MM.1S (cell line): ENCODE results near the gene ZNG1A.
"Not testable (repeated sequence)": the region's sequence is repeated elsewhere in the genome, so short reads cannot be mapped to it uniquely, and the experiment has no call there.

ENCODE experiments used
- DNase-seq: peaks from one replicate; pipeline ENCODE4 v3.0.0-alpha.2; 2015
- H2AFZ ChIP-seq: fragments of 300-600 bp; sonication (generic); 2 replicates; pipeline ENCODE4 v1.6.0; 2016; ENCODE audit warnings: antibody characterized with exemption, low read length
- H3F3A ChIP-seq: fragments of 300-600 bp; sonication (generic); 2 replicates; pipeline ENCODE4 v1.6.1; 2016; ENCODE audit warnings: mild to moderate bottlenecking, antibody characterized with exemption, low read length, moderate library complexity, mixed read lengths; ENCODE audit not compliant: insufficient read depth
- H3K27ac ChIP-seq: fragments of 300-600 bp; sonication (generic); 2 replicates; pipeline ENCODE4 v1.5.1; 2016; ENCODE audit warnings: mild to moderate bottlenecking, low read length
- H3K27me3 ChIP-seq: fragments of 300-600 bp; sonication (generic); replicated peaks from 2 replicates; pipeline ENCODE4 v1.6.0; 2016; ENCODE audit warnings: low read length; ENCODE audit not compliant: insufficient read depth
- H3K36me3 ChIP-seq: fragments of 300-600 bp; sonication (generic); replicated peaks from 2 replicates; pipeline ENCODE4 v1.6.1; 2016; ENCODE audit warnings: mild to moderate bottlenecking, low read length, mixed read lengths; ENCODE audit not compliant: insufficient read depth
- H3K4me1 ChIP-seq: fragments of 300-600 bp; sonication (generic); 2 replicates; pipeline ENCODE4 v1.6.1; 2016; ENCODE audit warnings: low read length, mixed read lengths
- H3K4me2 ChIP-seq: fragments of 300-600 bp; sonication (generic); 2 replicates; pipeline ENCODE4 v1.6.0; 2016; ENCODE audit warnings: low read depth, low read length
- H3K4me3 ChIP-seq: fragments of 300-600 bp; sonication (generic); 2 replicates; pipeline ENCODE4 v1.5.1; 2016; ENCODE audit warnings: low read length, mixed read lengths
- H3K79me2 ChIP-seq: fragments of 300-600 bp; sonication (generic); 2 replicates; pipeline ENCODE4 v1.6.1; 2016; ENCODE audit warnings: mixed run types, low read length, mixed read lengths
- H3K9ac ChIP-seq: fragments of 300-600 bp; sonication (generic); 2 replicates; pipeline ENCODE4 v1.6.1; 2016; ENCODE audit warnings: low read length, mixed read lengths
- H3K9me2 ChIP-seq: fragments of 300-600 bp; sonication (generic); replicated peaks from 2 replicates; pipeline ENCODE4 v1.6.1; 2016; ENCODE audit warnings: mild to moderate bottlenecking, low read length, mixed read lengths; ENCODE audit not compliant: insufficient read depth
- H3K9me3 ChIP-seq: fragments of 300-600 bp; sonication (generic); replicated peaks from 2 replicates; pipeline ENCODE4 v1.6.1; 2016; ENCODE audit warnings: mild to moderate bottlenecking, low read length, mixed read lengths; ENCODE audit not compliant: insufficient read depth
- H4K20me1 ChIP-seq: fragments of 300-600 bp; sonication (generic); 2 replicates; pipeline ENCODE4 v1.6.1; 2016; ENCODE audit warnings: mild to moderate bottlenecking, low read length, moderate library complexity, mixed read lengths; ENCODE audit not compliant: insufficient read depth

Gene ZNG1A

GRCh38 chr9:99867-100266 lies 79.0 kb downstream of the ZNG1A start:
- H3F3A ChIP-seq, H3K4me1 ChIP-seq, H3K4me3 ChIP-seq, H3K27me3 ChIP-seq, H3K9ac ChIP-seq, H3K27ac ChIP-seq, DNase-seq, H3K79me2 ChIP-seq, H3K9me3 ChIP-seq, H3K9me2 ChIP-seq, H2AFZ ChIP-seq, H3K36me3 ChIP-seq, H3K4me2 ChIP-seq, H4K20me1 ChIP-seq: not testable (repeated sequence)

- H3K4me3 ChIP-seq, result not testable (repeated sequence)
Observed at GRCh38 chr9:98775-99174, 80.1 kb downstream of the ZNG1A start.

DNA sequence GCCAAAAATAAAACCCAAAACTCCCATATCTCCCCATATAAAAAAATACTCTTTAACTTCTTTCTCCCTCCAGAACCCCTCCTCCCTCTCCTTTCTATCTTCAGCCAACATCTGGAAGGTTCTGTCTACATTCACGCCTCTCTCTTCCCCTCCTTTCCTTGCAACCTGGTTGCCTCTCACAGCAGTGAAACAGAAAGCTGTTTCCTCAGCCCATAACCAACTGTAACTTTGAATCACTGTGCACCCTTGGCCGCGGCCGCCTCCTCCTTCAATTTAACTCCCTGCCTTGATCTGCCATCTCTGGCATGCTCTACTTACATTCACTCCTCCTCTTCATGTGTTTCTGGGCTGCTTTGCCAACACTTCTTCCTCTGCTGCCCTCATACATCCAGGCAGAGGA lies 83.9 kb downstream of the ZNG1A start:
- H3F3A ChIP-seq, H3K27ac ChIP-seq, H3K9ac ChIP-seq, H3K36me3 ChIP-seq, H3K4me3 ChIP-seq, H3K27me3 ChIP-seq, H4K20me1 ChIP-seq, H3K4me1 ChIP-seq, H3K9me3 ChIP-seq, H3K79me2 ChIP-seq, H3K4me2 ChIP-seq, H2AFZ ChIP-seq, H3K9me2 ChIP-seq, DNase-seq: not testable (repeated sequence)

More at GRCh38 chr9:98775-99174, 80.1 kb downstream of the ZNG1A start:
- not testable (repeated sequence) for H3K9me2 ChIP-seq, H3K9ac ChIP-seq, H3K79me2 ChIP-seq, H3K27ac ChIP-seq, H3F3A ChIP-seq, H3K4me1 ChIP-seq, H4K20me1 ChIP-seq, DNase-seq, H3K4me2 ChIP-seq, H3K9me3 ChIP-seq, H3K27me3 ChIP-seq, H3K36me3 ChIP-seq, H2AFZ ChIP-seq

- not testable (repeated sequence) for DNase-seq
Observed at GRCh38 chr9:94323-94722, 84.5 kb downstream of the ZNG1A start.

GRCh38 chr9:93909-94308 lies 84.9 kb downstream of the ZNG1A start:
- not testable (repeated sequence) for H3K79me2 ChIP-seq, H3K27me3 ChIP-seq, H2AFZ ChIP-seq, H3K27ac ChIP-seq, H3F3A ChIP-seq, DNase-seq, H3K9me3 ChIP-seq, H3K4me1 ChIP-seq, H3K9me2 ChIP-seq, H3K4me2 ChIP-seq, H4K20me1 ChIP-seq, H3K9ac ChIP-seq, H3K36me3 ChIP-seq, H3K4me3 ChIP-seq

More at GRCh38 chr9:94323-94722, 84.5 kb downstream of the ZNG1A start:
- not testable (repeated sequence) for H3K36me3 ChIP-seq, H3K79me2 ChIP-seq, H3K9me3 ChIP-seq, H3K27me3 ChIP-seq, H3K4me1 ChIP-seq, H3K4me2 ChIP-seq, H2AFZ ChIP-seq, H3F3A ChIP-seq, H4K20me1 ChIP-seq, H3K9ac ChIP-seq, H3K9me2 ChIP-seq, H3K27ac ChIP-seq, H3K4me3 ChIP-seq

DNA sequence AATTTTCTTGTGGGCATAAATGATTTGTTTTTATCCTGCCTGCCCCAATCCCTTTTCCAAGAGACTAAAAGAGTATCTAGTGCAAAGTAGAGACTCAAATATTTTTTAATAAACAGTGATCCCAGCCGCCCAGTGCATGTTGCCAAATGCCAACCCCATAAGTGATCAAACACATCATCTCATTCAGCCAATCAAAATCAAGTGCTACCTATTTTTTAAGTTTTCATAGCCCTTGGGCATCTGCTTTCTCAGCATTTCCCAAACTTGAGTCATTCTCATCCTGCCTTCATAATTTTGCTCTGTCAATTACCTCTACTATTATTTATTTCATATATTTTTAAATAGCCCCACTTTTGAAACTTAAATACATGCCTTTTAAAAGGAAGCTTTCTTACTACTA lies 88.0 kb downstream of the ZNG1A start:
- not testable (repeated sequence) for H3K79me2 ChIP-seq, H3K9me3 ChIP-seq, DNase-seq, H3K4me3 ChIP-seq, H3K4me1 ChIP-seq, H3K27ac ChIP-seq, H3K9me2 ChIP-seq, H3K36me3 ChIP-seq, H3F3A ChIP-seq, H3K9ac ChIP-seq, H3K4me2 ChIP-seq, H4K20me1 ChIP-seq, H3K27me3 ChIP-seq, H2AFZ ChIP-seq

GRCh38 chr9:88396-89037 lies 90.3 kb downstream of the ZNG1A start:
- DNase-seq, H3K4me3 ChIP-seq, H2AFZ ChIP-seq, H3K4me1 ChIP-seq, H4K20me1 ChIP-seq, H3K4me2 ChIP-seq, H3K9me3 ChIP-seq, H3K27ac ChIP-seq, H3K36me3 ChIP-seq, H3K9me2 ChIP-seq, H3K27me3 ChIP-seq, H3K9ac ChIP-seq, H3K79me2 ChIP-seq, H3F3A ChIP-seq: not testable (repeated sequence)

DNA sequence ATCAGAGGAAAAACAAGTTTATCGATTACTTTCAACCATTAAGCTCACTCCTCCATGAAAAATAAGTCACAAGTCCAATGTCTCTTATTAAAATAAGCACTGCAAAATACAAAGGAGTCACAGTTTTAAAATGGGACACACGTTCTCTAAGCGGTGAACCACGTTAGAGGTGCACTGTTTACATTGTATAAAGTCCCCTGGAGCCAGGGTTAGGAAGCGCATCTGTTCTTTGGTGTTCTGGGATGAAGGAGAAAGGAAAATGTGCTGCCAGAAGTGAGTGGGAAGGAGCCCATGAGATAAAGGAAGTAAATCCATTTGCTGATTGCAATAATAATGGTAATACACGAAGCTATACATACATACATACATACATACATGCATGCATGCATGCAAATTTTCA lies 91.0 kb downstream of the ZNG1A start:
- H3K27ac ChIP-seq, H3K4me2 ChIP-seq, H3K79me2 ChIP-seq, H3K9ac ChIP-seq, H3K4me1 ChIP-seq, H2AFZ ChIP-seq, H3K9me3 ChIP-seq, H3F3A ChIP-seq, H3K27me3 ChIP-seq, H3K36me3 ChIP-seq, H3K9me2 ChIP-seq, H4K20me1 ChIP-seq, DNase-seq, H3K4me3 ChIP-seq: not testable (repeated sequence)
